SJCRH30 (cell line): ENCODE measurements around the gene IGLON5. TPM values are rescaled to one million over a fixed set of nuclear protein-coding genes. Genes with fewer than 3 reads are reported as not detected.

Experiments used
- DNase-seq, 2 experiments: peaks; one replicate each; pipeline ENCODE4 v3.0.0-alpha.2; 2015 to 2020
- H3K27ac ChIP-seq: fragments of 250-450 bp; sonication (Bioruptor Pico); 2 replicates; pipeline ENCODE4 v1.5.1; 2020; ENCODE audit warnings: mild to moderate bottlenecking, moderate library complexity
- H3K27me3 ChIP-seq: fragments of 250-450 bp; sonication (Bioruptor Pico); 2 replicates; pipeline ENCODE4 v1.5.1; 2020; ENCODE audit warnings: mild to moderate bottlenecking, moderate library complexity
- H3K36me3 ChIP-seq: fragments of 250-450 bp; sonication (Bioruptor Pico); 2 replicates; pipeline ENCODE4 v1.5.1; 2020; ENCODE audit warnings: mild to moderate bottlenecking, moderate library complexity
- H3K4me1 ChIP-seq: fragments of 250-450 bp; sonication (Bioruptor Pico); 2 replicates; pipeline ENCODE4 v1.5.1; 2020; ENCODE audit warnings: mild to moderate bottlenecking, moderate library complexity
- H3K4me3 ChIP-seq: fragments of 250-450 bp; sonication (Bioruptor Pico); 2 replicates; pipeline ENCODE4 v1.5.1; 2020; ENCODE audit warnings: mild to moderate bottlenecking, moderate library complexity
- H3K9me3 ChIP-seq: fragments of 250-450 bp; sonication (Bioruptor Pico); replicated peaks from 2 replicates; pipeline ENCODE4 v1.5.1; 2020; ENCODE audit warnings: mild to moderate bottlenecking, moderate library complexity
- total RNA-seq: library from RNA; depleted of rRNA; stranded (reverse); fragments of >200 nt; shearing (Covaris generic); gene quantifications from 2 replicates; pipeline ENCODE4 v1.2.3, GENCODE V29; 2014; rRNA removed

IGLON5 gene
- total RNA-seq, 1 experiment from 2014 or later, result not detected

DNA sequence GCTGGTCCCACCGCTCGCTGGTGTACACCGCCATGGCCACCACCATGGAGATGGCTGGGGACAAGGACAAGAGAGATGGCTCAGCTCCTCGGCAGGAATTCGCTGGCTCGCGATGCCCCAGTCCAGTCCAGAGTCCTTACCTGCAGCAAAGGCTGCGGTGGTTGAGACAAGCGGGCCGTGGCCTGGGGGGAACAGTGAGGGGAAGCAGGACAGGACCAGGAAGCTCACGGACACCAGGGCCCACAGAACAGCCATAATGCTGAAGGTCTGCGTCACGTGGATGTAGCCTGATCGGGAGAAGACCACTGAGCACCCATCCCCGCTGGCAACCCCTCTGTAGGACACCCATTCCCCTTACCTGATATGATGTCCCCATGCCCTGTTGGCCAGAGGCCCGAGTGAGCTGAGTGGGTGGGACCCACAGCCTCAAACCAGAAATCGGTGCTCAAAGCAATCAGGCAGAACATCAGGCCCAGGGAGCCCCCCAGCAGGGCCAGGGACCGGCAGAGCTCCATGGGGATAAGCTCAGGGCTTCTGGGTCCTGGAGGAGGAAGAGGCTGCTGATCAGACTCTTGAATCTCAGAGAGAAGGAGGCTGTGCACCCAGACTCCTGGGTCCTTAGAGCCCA is 60.7 kb downstream of the IGLON5 start:
- no peak for DNase-seq
- no peaks in the 10 kb centered on the region for H3K27me3 ChIP-seq
- no peak overlapping the region for H3K4me3 ChIP-seq
- H3K4me1 ChIP-seq, result peaks cover 7% of the 10 kb centered on the region; the same call in 1 of the 2 replicates
- no peaks in the 10 kb centered on the region for H3K36me3 ChIP-seq
- H3K27ac ChIP-seq, result no peak overlapping the region
- H3K9me3 ChIP-seq, result no peaks in the 10 kb centered on the region

DNA sequence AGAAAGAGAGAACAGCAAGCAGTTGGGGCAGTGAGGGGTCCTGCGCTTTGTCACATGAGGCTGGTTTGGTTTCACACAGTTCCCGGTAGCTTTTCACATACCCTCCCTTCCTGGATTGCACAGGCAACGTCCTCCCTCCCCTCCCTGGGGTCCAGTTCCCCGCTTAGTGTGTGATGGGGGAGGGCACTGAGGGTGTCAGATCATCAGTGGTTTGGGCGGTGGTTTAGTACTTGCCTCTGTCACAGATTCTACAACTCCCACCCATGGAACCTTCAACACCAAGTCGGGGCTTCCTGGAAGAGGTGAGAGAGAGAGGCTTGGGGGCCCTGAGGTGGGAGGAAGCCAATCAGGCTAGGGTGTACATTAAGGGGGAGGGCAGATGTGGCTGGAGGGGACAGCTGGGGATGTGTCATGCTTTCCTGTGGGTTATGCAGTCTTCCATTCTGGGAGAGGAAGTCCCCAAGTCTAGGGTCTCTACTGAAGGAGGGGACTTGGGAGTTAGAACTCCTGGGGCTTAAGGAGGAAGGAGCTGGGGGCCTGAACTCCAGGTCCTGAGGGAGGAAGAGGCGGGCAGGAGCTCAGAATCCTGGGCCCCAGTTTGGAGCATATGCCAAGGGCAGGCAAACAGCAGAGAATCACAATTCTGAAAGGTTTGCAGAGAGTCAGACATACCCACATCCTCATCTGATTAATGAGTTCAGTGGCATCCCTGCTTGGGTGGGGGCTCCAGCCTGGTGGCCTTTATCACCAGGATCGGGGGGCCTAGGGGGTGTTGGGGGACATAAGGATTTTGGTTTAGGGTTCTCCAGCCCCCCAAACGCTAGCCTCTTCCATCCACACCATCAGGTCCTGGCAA is 61.4 kb downstream of the IGLON5 start, which contains the start of gene NKG7:
Gene NKG7 (minus strand): TSS at position 6 of the 856 bp plus-strand sequence. CDS start 119 bp downstream, outside the sequence.
- no peak for DNase-seq
- Histone ChIP-seq H3K27ac (no peak within 1 kb of the TSS), H3K4me3 (no peak within 1 kb of the TSS), H3K4me1 (peaks cover 7% of the 10 kb centered on the region; the same call in 1 of the 2 replicates), H3K36me3 (no peaks in the 10 kb centered on the region), H3K27me3 (no peaks in the 10 kb centered on the region), H3K9me3 (no peaks in the 10 kb centered on the region)

DNA sequence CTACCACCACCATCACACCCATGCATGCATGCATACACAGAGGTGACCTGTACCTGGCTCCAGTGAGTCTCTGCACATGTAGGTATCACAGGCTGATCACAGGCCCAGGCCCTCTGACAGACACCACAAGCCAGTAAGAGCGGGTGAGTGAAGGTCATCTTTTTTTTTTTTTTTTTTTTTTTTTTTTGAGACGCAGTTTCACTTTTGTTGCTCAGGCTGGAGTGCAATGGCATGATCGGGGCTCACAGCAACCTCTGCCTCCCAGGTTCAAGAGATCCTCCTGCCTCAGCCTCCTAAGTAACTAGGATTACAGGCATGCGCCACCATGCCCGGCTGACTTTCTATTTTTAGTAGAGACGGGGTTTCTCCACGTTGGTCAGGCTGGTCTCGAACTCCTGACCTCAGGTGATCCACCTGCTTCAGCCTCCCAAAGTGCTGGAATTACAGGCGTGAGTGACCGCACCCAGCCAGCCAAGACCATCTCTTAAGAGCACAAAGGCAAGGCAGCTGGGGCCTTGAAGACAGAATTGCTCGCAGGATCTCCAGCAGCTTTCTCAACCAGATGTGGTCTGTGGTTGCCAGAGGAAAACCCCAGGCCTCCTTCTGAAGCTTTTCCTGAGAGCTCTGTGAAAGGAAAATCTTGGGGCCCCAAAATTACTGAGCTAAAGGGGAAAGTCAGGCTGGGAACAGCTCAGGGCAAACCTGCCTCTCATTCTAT is 64.2 kb downstream of the IGLON5 start:
- no peaks in the 10 kb centered on the region for H3K4me1 ChIP-seq
- H3K27ac ChIP-seq, result no peak overlapping the region
- H3K36me3 ChIP-seq, result no peaks in the 10 kb centered on the region
- no peak overlapping the region for H3K4me3 ChIP-seq
- H3K9me3 ChIP-seq, result no peaks in the 10 kb centered on the region
- DNase-seq, result no peak
- H3K27me3 ChIP-seq, result no peaks in the 10 kb centered on the region

DNA sequence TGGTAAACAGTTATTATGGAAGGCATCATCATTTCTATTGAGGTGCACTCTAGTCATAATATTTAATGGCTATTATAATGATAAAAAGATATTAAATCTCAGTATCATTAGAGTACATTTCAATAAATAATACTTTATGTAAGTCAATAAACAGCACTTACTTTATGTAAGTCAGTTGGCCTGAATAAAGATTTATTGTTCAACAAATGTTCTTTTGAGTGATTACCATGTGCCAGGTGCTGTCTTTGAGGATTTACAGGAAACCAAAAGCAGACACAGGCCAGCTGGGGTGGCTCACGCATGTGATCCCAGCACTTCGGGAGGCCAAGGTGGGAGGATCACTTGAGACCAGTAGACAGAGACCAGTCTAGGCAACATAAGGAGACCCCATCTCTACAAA is 66.0 kb downstream of the IGLON5 start:
- no peak overlapping the region for H3K4me3 ChIP-seq
- H3K27ac ChIP-seq, result no peak overlapping the region
- no peaks in the 10 kb centered on the region for H3K27me3 ChIP-seq
- H3K36me3 ChIP-seq, result no peaks in the 10 kb centered on the region
- no peaks in the 10 kb centered on the region for H3K9me3 ChIP-seq
- DNase-seq, result no peak
- no peaks in the 10 kb centered on the region for H3K4me1 ChIP-seq

DNA sequence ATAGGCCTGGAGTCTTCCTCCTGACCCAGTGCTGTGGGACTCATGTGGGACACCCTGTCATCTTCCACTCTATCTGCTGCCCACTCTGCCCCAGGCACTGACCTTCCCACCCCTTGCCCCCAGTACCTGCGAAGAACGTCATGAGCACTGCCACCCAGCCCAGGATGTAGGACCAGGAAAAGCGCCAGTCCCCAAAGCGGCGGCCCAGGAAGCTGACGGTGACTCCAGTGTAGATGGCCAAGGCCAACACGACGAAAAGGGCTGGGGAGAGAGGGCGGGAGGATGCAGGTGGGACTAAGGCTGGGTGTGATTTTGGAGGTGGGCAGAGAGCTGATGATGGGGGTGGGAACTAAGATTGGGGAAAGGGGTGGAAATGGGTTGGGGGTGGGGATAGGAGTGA is 68.9 kb downstream of the IGLON5 start:
- no peak for DNase-seq
- H3K27ac ChIP-seq, result no peak overlapping the region

More for the DNA sequence above, 68.9 kb downstream of the IGLON5 start:
- Histone ChIP-seq H3K36me3 (no peaks in the 10 kb centered on the region), H3K9me3 (no peaks in the 10 kb centered on the region), H3K4me3 (no peak overlapping the region), H3K27me3 (no peaks in the 10 kb centered on the region), H3K4me1 (no peaks in the 10 kb centered on the region)

Other genes starting within 250 kb of the IGLON5 start
- gene KLK13, start 246.6 kb upstream of the IGLON5 start, total RNA-seq, result not detected in 2 replicates
- not detected in 2 replicates for gene KLK14, start 228.8 kb upstream of the IGLON5 start, total RNA-seq
- 6.7 and 7.2 TPM in 2 replicates for gene CTU1, start 203.2 kb upstream of the IGLON5 start, total RNA-seq
- gene SIGLEC9, start 186.7 kb upstream of the IGLON5 start, total RNA-seq, result not detected in 2 replicates
- not detected in 2 replicates for gene SIGLEC7, start 169.3 kb upstream of the IGLON5 start, total RNA-seq
- 0.35 and 0.89 TPM in 2 replicates for gene CD33, start 86.6 kb upstream of the IGLON5 start, total RNA-seq
- not detected in 2 replicates for gene SIGLECL1, start 60.6 kb upstream of the IGLON5 start, total RNA-seq
- gene VSIG10L, start 30.5 kb downstream of the IGLON5 start, total RNA-seq, result 0.10 and 0.28 TPM in 2 replicates
- gene ETFB, start 54.7 kb downstream of the IGLON5 start, total RNA-seq, result 14.3 and 18.6 TPM in 2 replicates
- not detected in 2 replicates for gene CLDND2, start 57.4 kb downstream of the IGLON5 start, total RNA-seq
- not detected in 2 replicates for gene NKG7, start 61.0 kb downstream of the IGLON5 start, total RNA-seq
- gene LIM2, start 76.3 kb downstream of the IGLON5 start, total RNA-seq, result not detected in 2 replicates
- not detected in 2 replicates for gene C19orf84, start 78.9 kb downstream of the IGLON5 start, total RNA-seq
- gene SIGLEC10, start 106.0 kb downstream of the IGLON5 start, total RNA-seq, result not detected in 2 replicates
- gene SIGLEC8, start 146.8 kb downstream of the IGLON5 start, total RNA-seq, result not detected in 2 replicates
- gene CEACAM18, start 166.9 kb downstream of the IGLON5 start, total RNA-seq, result not detected in 2 replicates
- gene SIGLEC12, start 190.2 kb downstream of the IGLON5 start, total RNA-seq, result not detected in 2 replicates
- not detected in 2 replicates for gene SIGLEC6, start 220.0 kb downstream of the IGLON5 start, total RNA-seq